ENCODE results near the gene OPN1LW.

DNA sequence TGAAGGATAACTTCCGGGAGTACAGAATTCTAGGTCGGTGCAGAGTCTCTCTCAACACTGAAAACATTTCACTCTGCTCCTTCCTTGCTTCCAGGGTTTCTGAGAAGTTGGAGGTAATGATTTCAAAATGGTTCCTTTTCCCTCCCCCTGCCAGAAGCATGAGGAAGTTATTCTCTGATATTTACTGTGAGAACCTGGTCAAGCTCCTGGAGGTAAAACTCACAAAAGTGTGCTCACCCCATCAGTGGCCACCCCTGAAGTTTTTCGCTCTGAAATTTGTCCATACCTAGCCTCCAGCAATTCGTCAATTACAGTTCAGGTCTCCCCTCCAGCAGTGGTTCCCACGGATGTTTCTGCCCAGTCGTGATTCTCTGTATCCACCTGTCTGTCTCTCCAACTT, 30.3 kb upstream of the OPN1LW start:
- TF ChIP-seq, protein P1, sequence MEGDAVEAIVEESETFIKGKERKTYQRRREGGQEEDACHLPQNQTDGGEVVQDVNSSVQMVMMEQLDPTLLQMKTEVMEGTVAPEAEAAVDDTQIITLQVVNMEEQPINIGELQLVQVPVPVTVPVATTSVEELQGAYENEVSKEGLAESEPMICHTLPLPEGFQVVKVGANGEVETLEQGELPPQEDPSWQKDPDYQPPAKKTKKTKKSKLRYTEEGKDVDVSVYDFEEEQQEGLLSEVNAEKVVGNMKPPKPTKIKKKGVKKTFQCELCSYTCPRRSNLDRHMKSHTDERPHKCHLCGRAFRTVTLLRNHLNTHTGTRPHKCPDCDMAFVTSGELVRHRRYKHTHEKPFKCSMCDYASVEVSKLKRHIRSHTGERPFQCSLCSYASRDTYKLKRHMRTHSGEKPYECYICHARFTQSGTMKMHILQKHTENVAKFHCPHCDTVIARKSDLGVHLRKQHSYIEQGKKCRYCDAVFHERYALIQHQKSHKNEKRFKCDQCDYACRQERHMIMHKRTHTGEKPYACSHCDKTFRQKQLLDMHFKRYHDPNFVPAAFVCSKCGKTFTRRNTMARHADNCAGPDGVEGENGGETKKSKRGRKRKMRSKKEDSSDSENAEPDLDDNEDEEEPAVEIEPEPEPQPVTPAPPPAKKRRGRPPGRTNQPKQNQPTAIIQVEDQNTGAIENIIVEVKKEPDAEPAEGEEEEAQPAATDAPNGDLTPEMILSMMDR (conservative IDR thresholded peaks at IDR 0.05), result no peak
- TF ChIP-seq ZFX (IDR thresholded peaks at IDR 0.05), result no peak

All from C4-2B (cell line).